HG03460 (cell line): ENCODE results near the gene CACNB4.
"Not testable (repeated sequence)": the region's sequence is repeated elsewhere in the genome, so short reads cannot be mapped to it uniquely, and the experiment has no call there.

ENCODE experiments used
- ATAC-seq: cut with Tn5 transposase; IDR thresholded peaks from one replicate; pipeline ENCODE4 v1.9.1; 2021; ENCODE audit not compliant: unreplicated experiment

The CACNB4 gene

GRCh38 chr2:151828143-151828889 is 270.5 kb downstream of the CACNB4 start, which contains the start of gene ARL5A:
Gene ARL5A, minus strand, starts transcription at chr2:151828421. Its CDS starts 245 bp downstream, at chr2:151828176.
- peak; percentile 96 for ATAC-seq

- ATAC-seq = peak; percentile 23
Measured at GRCh38 chr2:151827564-151828142, 271.2 kb downstream of the CACNB4 start.

GRCh38 chr2:151826737-151827157 is 272.1 kb downstream of the CACNB4 start:
- ATAC-seq = no peak

GRCh38 chr2:151824886-151825285 is 274.0 kb downstream of the CACNB4 start:
- ATAC-seq = no peak

- ATAC-seq = no peak
Measured at GRCh38 chr2:151823651-151824050, 275.2 kb downstream of the CACNB4 start.

GRCh38 chr2:151819920-151820319 is 278.9 kb downstream of the CACNB4 start:
- peak; percentile 46 for ATAC-seq

- ATAC-seq = no peak
Measured at GRCh38 chr2:151817929-151818328, 280.9 kb downstream of the CACNB4 start.

- ATAC-seq = no peak
Measured at GRCh38 chr2:151816843-151817242, 282.0 kb downstream of the CACNB4 start.

- no peak for ATAC-seq
Measured at GRCh38 chr2:151815821-151816489, 282.9 kb downstream of the CACNB4 start.

GRCh38 chr2:151810489-151810888 is 288.4 kb downstream of the CACNB4 start:
- ATAC-seq = no peak

GRCh38 chr2:151809073-151809383 is 289.8 kb downstream of the CACNB4 start:
- ATAC-seq = no peak

- ATAC-seq = peak; percentile 56
Measured at GRCh38 chr2:151808258-151809072, 290.4 kb downstream of the CACNB4 start.

- ATAC-seq = no peak
Measured at GRCh38 chr2:151805961-151806360, 292.9 kb downstream of the CACNB4 start.

- ATAC-seq = no peak
Measured at GRCh38 chr2:151805343-151805742, 293.5 kb downstream of the CACNB4 start.

- ATAC-seq = no peak
Measured at GRCh38 chr2:151803811-151804210, 295.0 kb downstream of the CACNB4 start.

GRCh38 chr2:151802315-151802714 is 296.5 kb downstream of the CACNB4 start:
- ATAC-seq = no peak

- no peak for ATAC-seq
Measured at GRCh38 chr2:151799886-151800292, 299.0 kb downstream of the CACNB4 start.

GRCh38 chr2:151796774-151797173 is 302.1 kb downstream of the CACNB4 start:
- ATAC-seq = no peak

- no peak for ATAC-seq
Measured at GRCh38 chr2:151795646-151796240, 303.1 kb downstream of the CACNB4 start.

- ATAC-seq = not testable (repeated sequence)
Measured at GRCh38 chr2:151794422-151794821, 304.4 kb downstream of the CACNB4 start.

- no peak for ATAC-seq
Measured at GRCh38 chr2:151793123-151793522, 305.7 kb downstream of the CACNB4 start.
